HL-60 (cell line): Measurements from ENCODE around the gene LMO4.

Experiments used
- GABPA ChIP-seq: IDR thresholded peaks from 2 replicates; pipeline ENCODE4 v1.6.1; 2012; ENCODE audit warnings: low read depth
- POLR2AphosphoS5 ChIP-seq: IDR thresholded peaks from 2 replicates; pipeline ENCODE4 v1.6.1; 2012; ENCODE audit warnings: low read depth
- TF ChIP-seq, protein P1 (sequence below): IDR thresholded peaks from one replicate; pipeline ENCODE4 v1.5.1; 2011; ENCODE audit warnings: low read length, control low read depth, inconsistent platforms; ENCODE audit not compliant: insufficient read depth
- TF ChIP-seq, protein P2 (sequence below): IDR thresholded peaks from 2 replicates; pipeline ENCODE4 v1.6.1; 2012; ENCODE audit warnings: low read depth; ENCODE audit not compliant: insufficient replicate concordance

DNA sequence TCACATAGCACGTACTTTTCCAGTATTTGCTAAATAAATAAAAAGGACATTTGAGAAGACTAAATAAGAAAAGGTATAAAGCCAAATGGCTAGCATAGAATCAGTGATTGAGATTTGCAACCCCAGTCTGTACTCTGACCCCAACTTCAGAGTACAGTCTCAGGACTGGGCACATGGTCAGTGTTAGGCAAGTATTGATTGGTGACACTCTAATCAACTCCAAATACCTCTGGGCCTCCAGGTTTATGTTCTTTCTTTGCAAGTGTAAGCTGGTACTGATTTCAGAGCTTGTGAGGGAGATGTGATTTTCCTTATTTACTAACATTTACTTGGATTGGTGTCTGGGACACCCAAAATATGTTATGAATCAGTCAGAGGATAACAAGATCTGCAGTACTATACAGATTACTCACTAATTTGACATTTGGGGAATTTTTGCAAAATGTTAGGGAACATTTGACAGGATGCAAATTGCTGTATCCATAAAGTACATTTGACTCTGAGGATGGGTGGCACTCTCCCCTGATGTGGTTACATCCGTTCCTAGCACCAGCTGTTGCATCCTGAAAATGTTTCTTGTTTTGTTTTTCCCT, 34.2 kb downstream of the LMO4 start:
- TF ChIP-seq POLR2AphosphoS5 (no peak), GABPA (no peak)
- TF ChIP-seq, protein P1, sequence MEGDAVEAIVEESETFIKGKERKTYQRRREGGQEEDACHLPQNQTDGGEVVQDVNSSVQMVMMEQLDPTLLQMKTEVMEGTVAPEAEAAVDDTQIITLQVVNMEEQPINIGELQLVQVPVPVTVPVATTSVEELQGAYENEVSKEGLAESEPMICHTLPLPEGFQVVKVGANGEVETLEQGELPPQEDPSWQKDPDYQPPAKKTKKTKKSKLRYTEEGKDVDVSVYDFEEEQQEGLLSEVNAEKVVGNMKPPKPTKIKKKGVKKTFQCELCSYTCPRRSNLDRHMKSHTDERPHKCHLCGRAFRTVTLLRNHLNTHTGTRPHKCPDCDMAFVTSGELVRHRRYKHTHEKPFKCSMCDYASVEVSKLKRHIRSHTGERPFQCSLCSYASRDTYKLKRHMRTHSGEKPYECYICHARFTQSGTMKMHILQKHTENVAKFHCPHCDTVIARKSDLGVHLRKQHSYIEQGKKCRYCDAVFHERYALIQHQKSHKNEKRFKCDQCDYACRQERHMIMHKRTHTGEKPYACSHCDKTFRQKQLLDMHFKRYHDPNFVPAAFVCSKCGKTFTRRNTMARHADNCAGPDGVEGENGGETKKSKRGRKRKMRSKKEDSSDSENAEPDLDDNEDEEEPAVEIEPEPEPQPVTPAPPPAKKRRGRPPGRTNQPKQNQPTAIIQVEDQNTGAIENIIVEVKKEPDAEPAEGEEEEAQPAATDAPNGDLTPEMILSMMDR = no peak
- TF ChIP-seq, protein P2, sequence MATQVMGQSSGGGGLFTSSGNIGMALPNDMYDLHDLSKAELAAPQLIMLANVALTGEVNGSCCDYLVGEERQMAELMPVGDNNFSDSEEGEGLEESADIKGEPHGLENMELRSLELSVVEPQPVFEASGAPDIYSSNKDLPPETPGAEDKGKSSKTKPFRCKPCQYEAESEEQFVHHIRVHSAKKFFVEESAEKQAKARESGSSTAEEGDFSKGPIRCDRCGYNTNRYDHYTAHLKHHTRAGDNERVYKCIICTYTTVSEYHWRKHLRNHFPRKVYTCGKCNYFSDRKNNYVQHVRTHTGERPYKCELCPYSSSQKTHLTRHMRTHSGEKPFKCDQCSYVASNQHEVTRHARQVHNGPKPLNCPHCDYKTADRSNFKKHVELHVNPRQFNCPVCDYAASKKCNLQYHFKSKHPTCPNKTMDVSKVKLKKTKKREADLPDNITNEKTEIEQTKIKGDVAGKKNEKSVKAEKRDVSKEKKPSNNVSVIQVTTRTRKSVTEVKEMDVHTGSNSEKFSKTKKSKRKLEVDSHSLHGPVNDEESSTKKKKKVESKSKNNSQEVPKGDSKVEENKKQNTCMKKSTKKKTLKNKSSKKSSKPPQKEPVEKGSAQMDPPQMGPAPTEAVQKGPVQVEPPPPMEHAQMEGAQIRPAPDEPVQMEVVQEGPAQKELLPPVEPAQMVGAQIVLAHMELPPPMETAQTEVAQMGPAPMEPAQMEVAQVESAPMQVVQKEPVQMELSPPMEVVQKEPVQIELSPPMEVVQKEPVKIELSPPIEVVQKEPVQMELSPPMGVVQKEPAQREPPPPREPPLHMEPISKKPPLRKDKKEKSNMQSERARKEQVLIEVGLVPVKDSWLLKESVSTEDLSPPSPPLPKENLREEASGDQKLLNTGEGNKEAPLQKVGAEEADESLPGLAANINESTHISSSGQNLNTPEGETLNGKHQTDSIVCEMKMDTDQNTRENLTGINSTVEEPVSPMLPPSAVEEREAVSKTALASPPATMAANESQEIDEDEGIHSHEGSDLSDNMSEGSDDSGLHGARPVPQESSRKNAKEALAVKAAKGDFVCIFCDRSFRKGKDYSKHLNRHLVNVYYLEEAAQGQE = no peak
